Ascending aorta (tissue), 2 donors: ENCODE data around the gene SH2D2A. TPM values are rescaled to one million over a fixed set of nuclear protein-coding genes. Genes with fewer than 3 reads are reported as not detected.

ENCODE experiments used
- DNase-seq, 2 donors: peaks; one replicate each; pipeline ENCODE4 v3.0.0-alpha.2; 2019; ENCODE audit warnings: low spot score in 2 of 2
- H3K27ac ChIP-seq, 2 donors: fragments of 200-600 bp; sonication (generic); one replicate each; pipeline ENCODE4 v1.5.1; 2016 to 2017; ENCODE audit warnings: mild to moderate bottlenecking in 1 of 2
- H3K27me3 ChIP-seq: fragments of 200-600 bp; sonication (generic); one replicate; pipeline ENCODE4 v1.5.1; 2017
- H3K36me3 ChIP-seq, 2 donors: fragments of 200-600 bp; sonication (generic); one replicate each; pipeline ENCODE4 v1.5.1; 2016
- H3K4me1 ChIP-seq, 2 donors: fragments of 200-600 bp; sonication (generic); one replicate each; pipeline ENCODE4 v1.5.1; 2016 to 2017; ENCODE audit warnings: mild to moderate bottlenecking in 1 of 2
- H3K4me3 ChIP-seq, 2 donors: fragments of 200-600 bp; sonication (generic); one replicate each; pipeline ENCODE4 v1.5.1; 2016 to 2017; ENCODE audit warnings: mild to moderate bottlenecking in 1 of 2
- H3K9me3 ChIP-seq, 2 donors: fragments of 200-600 bp; sonication (generic); one replicate each; pipeline ENCODE4 v1.5.1; 2016
- CTCF ChIP-seq, 3 experiments: fragments of 200-600 bp in 2 of 3; fragments of 450-650 bp in 1 of 3; sonication (generic) in 2 of 3; IDR thresholded peaks; one replicate each; pipeline ENCODE4 v1.5.1; 2016 to 2019; ENCODE audit warnings: antibody characterized with exemption in 3 of 3, mild to moderate bottlenecking in 1 of 3, moderate library complexity in 1 of 3
- intact Hi-C: fragments of 100-400 bp; cut with DNase I; formaldehyde crosslinking; loops from one replicate; pipeline ENCODE4 v1.15.1; 2023
- total RNA-seq: library from RNA; depleted of rRNA; stranded (reverse); fragments of >200 nt; gene quantifications from one replicate; pipeline ENCODE4 v1.1.0, GENCODE V29; 2016

Gene SH2D2A
- total RNA-seq, 1 donor from 2014 or later, result not detected

DNA sequence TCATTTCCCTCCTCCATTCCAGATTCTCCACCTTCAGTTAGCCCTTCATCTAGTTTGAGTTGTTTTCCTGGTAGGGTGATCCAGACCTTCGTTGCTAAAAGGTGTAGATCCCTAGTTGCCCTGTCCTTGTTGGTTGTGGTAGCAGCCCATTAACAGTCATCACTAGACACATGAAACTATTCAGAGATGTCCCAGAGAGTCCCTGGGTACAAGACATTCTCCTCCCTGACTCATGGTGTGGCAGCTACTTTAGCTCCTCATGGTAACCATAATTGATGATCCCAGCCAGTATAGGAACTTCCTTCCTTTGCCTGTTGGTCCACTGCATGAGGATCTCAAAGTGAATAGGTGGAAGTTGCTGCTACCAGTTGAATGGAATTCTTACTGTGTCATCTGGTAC, 6.0 kb upstream of the SH2D2A start:
- Histone ChIP-seq H3K27me3 (no peaks in the 10 kb centered on the region), H3K4me3 (no peak overlapping the region), H3K4me1 (no peaks in the 10 kb centered on the region), H3K9me3 (no peaks in the 10 kb centered on the region), H3K27ac (no peak overlapping the region), H3K36me3 (no peaks in the 10 kb centered on the region)
- no peak for TF ChIP-seq CTCF (IDR thresholded peaks at IDR 0.05)
- intact Hi-C loops, result no loop called here
- no peak for DNase-seq

- DNase-seq, result no peak
Measured at GRCh38 chr1:156821801-156822200, 5.2 kb upstream of the SH2D2A start.

GRCh38 chr1:156815961-156816422, 656 bp downstream of the SH2D2A start:
- DNase-seq, result no peak
- H3K27me3 ChIP-seq, result no peaks in the 10 kb centered on the region
- H3K27ac ChIP-seq, result peak overlapping the region in 1 of 2 donors; percentile 59
- no peaks in the 10 kb centered on the region for H3K36me3 ChIP-seq
- intact Hi-C loops, result no loop called here
- no peaks in the 10 kb centered on the region for H3K9me3 ChIP-seq
- H3K4me1 ChIP-seq, result peaks cover 4 to 11% of the 10 kb centered on the region in 2 donors
- no peak for TF ChIP-seq CTCF (IDR thresholded peaks at IDR 0.05)
- H3K4me3 ChIP-seq, result no peak overlapping the region

More at GRCh38 chr1:156821801-156822200, 5.2 kb upstream of the SH2D2A start:
- TF ChIP-seq CTCF (IDR thresholded peaks at IDR 0.05), result no peak
- no peaks in the 10 kb centered on the region for H3K9me3 ChIP-seq
- H3K4me3 ChIP-seq, result no peak overlapping the region
- intact Hi-C loops, result no loop called here
- H3K27me3 ChIP-seq, result no peaks in the 10 kb centered on the region
- H3K4me1 ChIP-seq, result no peaks in the 10 kb centered on the region
- no peaks in the 10 kb centered on the region for H3K36me3 ChIP-seq
- H3K27ac ChIP-seq, result no peak overlapping the region

- H3K9me3 ChIP-seq, result no peaks in the 10 kb centered on the region
- no peaks in the 10 kb centered on the region for H3K27me3 ChIP-seq
- peak in 1 of 2 donors; percentile 71 for DNase-seq
- peaks cover 4 to 11% of the 10 kb centered on the region in 2 donors for H3K4me1 ChIP-seq
- no peaks in the 10 kb centered on the region for H3K36me3 ChIP-seq
- intact Hi-C loops, result no loop called here
- H3K4me3 ChIP-seq, result no peak overlapping the region
- TF ChIP-seq CTCF (IDR thresholded peaks at IDR 0.05), result no peak
- peak overlapping the region; percentile 38 to 56 for H3K27ac ChIP-seq
Measured at GRCh38 chr1:156815307-156815826, 1.3 kb downstream of the SH2D2A start.

DNA sequence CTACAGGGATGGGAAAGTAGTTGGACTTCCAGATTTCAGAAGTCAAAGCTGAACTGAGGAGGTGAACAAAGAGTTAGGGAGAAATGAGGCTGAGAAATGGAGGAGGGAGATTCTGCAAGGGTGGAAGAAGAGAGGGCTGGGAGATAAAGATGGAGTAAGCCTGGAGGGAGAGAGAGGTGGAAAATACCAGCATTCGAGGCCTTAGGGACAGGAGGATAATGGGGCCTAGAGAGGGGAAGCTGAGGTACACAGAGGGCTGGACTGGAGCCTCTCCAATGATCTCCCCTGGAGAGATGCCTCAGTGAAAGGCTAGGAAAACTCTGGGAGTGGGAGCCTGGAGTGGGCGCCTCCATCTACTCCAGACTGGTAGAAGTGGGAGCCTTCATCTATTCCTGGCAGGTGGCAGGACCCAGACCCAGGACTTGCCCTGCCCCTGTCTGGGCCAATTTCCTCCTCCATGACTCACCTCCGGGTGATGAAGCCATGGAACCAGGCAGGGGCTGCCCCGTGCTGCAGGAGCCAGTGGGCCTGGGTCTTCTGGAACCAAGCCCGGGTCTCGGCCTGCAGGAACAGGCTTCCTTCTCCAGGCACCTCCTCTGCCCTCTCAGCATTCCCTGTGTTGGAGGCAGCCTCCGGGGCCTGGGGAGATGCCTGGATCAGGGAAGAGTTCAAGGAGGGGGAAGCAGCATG, 1.9 kb downstream of the SH2D2A start:
- DNase-seq, result no peak
- intact Hi-C loops, result no loop called here
- peaks cover 4 to 11% of the 10 kb centered on the region in 2 donors for H3K4me1 ChIP-seq
- H3K27ac ChIP-seq, result peak overlapping the region; percentile 38 to 56
- H3K27me3 ChIP-seq, result no peaks in the 10 kb centered on the region
- no peaks in the 10 kb centered on the region for H3K9me3 ChIP-seq
- H3K36me3 ChIP-seq, result no peaks in the 10 kb centered on the region
- no peak for TF ChIP-seq CTCF (IDR thresholded peaks at IDR 0.05)
- H3K4me3 ChIP-seq, result peak overlapping the region in 1 of 2 donors; percentile 68
